Measurements from ENCODE around the gene SOD3. TPM values are rescaled to one million over a fixed set of nuclear protein-coding genes. Genes with fewer than 3 reads are reported as not detected.

SOD3 gene
- total RNA-seq, 1 donor from 2014 or later: 1.6 TPM

- no peak overlapping the region for H3K4me3 Mint-ChIP-seq (ENCODE audit: unreplicated experiment)
Observed at GRCh38 chr4:24831637-24832036, 36.3 kb downstream of the SOD3 start.

GRCh38 chr4:24835696-24836095, 40.3 kb downstream of the SOD3 start:
- Mint-ChIP-seq H3K27ac (ENCODE audit: unreplicated experiment) (no peak overlapping the region), H3K4me1 (ENCODE audit: unreplicated experiment) (no peaks in the 10 kb centered on the region), H3K36me3 (ENCODE audit: low read depth, unreplicated experiment) (no peaks in the 10 kb centered on the region), H3K9me3 (ENCODE audit: unreplicated experiment) (no peaks in the 10 kb centered on the region), H3K27me3 (ENCODE audit: unreplicated experiment) (peaks cover 2% of the 10 kb centered on the region), H3K4me3 (ENCODE audit: unreplicated experiment) (no peak overlapping the region)
- no peak for DNase-seq (ENCODE audit: low spot score)
- no peak for TF ChIP-seq CTCF (IDR thresholded peaks at IDR 0.05; ENCODE audit: unreplicated experiment)

More at GRCh38 chr4:24831637-24832036, 36.3 kb downstream of the SOD3 start:
- no peak for TF ChIP-seq CTCF (IDR thresholded peaks at IDR 0.05; ENCODE audit: unreplicated experiment)
- no peak overlapping the region for H3K27ac Mint-ChIP-seq (ENCODE audit: unreplicated experiment)
- no peak for DNase-seq (ENCODE audit: low spot score)
- no peaks in the 10 kb centered on the region for H3K9me3 Mint-ChIP-seq (ENCODE audit: unreplicated experiment)
- peaks cover 8% of the 10 kb centered on the region for H3K36me3 Mint-ChIP-seq (ENCODE audit: low read depth, unreplicated experiment)
- H3K27me3 Mint-ChIP-seq (ENCODE audit: unreplicated experiment): no peaks in the 10 kb centered on the region
- no peaks in the 10 kb centered on the region for H3K4me1 Mint-ChIP-seq (ENCODE audit: unreplicated experiment)

- H3K9me3 Mint-ChIP-seq (ENCODE audit: unreplicated experiment): no peaks in the 10 kb centered on the region
- no peaks in the 10 kb centered on the region for H3K4me1 Mint-ChIP-seq (ENCODE audit: unreplicated experiment)
- no peak overlapping the region for H3K4me3 Mint-ChIP-seq (ENCODE audit: unreplicated experiment)
- no peak for TF ChIP-seq CTCF (IDR thresholded peaks at IDR 0.05; ENCODE audit: unreplicated experiment)
- H3K27ac Mint-ChIP-seq (ENCODE audit: unreplicated experiment): no peak overlapping the region
- no peaks in the 10 kb centered on the region for H3K36me3 Mint-ChIP-seq (ENCODE audit: low read depth, unreplicated experiment)
- peaks cover 2% of the 10 kb centered on the region for H3K27me3 Mint-ChIP-seq (ENCODE audit: unreplicated experiment)
- DNase-seq (ENCODE audit: low spot score): no peak
Observed at GRCh38 chr4:24836661-24837242, 41.4 kb downstream of the SOD3 start.

GRCh38 chr4:24837336-24837735, 42.0 kb downstream of the SOD3 start:
- Mint-ChIP-seq H3K9me3 (ENCODE audit: unreplicated experiment) (no peaks in the 10 kb centered on the region), H3K36me3 (ENCODE audit: low read depth, unreplicated experiment) (no peaks in the 10 kb centered on the region), H3K27me3 (ENCODE audit: unreplicated experiment) (peaks cover 2% of the 10 kb centered on the region), H3K27ac (ENCODE audit: unreplicated experiment) (no peak overlapping the region), H3K4me3 (ENCODE audit: unreplicated experiment) (no peak overlapping the region), H3K4me1 (ENCODE audit: unreplicated experiment) (no peaks in the 10 kb centered on the region)
- no peak for DNase-seq (ENCODE audit: low spot score)
- TF ChIP-seq CTCF (IDR thresholded peaks at IDR 0.05; ENCODE audit: unreplicated experiment): no peak

GRCh38 chr4:24837781-24838180, 42.4 kb downstream of the SOD3 start:
- Mint-ChIP-seq H3K36me3 (ENCODE audit: low read depth, unreplicated experiment) (no peaks in the 10 kb centered on the region), H3K27me3 (ENCODE audit: unreplicated experiment) (peaks cover 2% of the 10 kb centered on the region), H3K4me1 (ENCODE audit: unreplicated experiment) (peaks cover 2% of the 10 kb centered on the region), H3K9me3 (ENCODE audit: unreplicated experiment) (no peaks in the 10 kb centered on the region), H3K4me3 (ENCODE audit: unreplicated experiment) (no peak overlapping the region), H3K27ac (ENCODE audit: unreplicated experiment) (no peak overlapping the region)
- DNase-seq (ENCODE audit: low spot score): no peak
- TF ChIP-seq CTCF (IDR thresholded peaks at IDR 0.05; ENCODE audit: unreplicated experiment): no peak

Measured in endothelial cell (in vitro differentiated cells).